AG10803 (cell line): ENCODE results near the gene PCDH9.

Experiments used
- DNase-seq: peaks from one replicate; pipeline ENCODE4 v3.0.0; 2010; ENCODE audit warnings: low read depth
- H3K4me3 ChIP-seq: 2 replicates; pipeline ENCODE4 v1.5.1; 2011; ENCODE audit warnings: mild to moderate bottlenecking, low read length, control low read depth
- CTCF ChIP-seq: conservative IDR thresholded peaks from 2 replicates; pipeline ENCODE4 v1.5.1; 2011; ENCODE audit warnings: mild to moderate bottlenecking, low read length, control low read depth, inconsistent platforms

PCDH9 gene

GRCh38 chr13:66844933-66845332 is 385.2 kb downstream of the PCDH9 start:
- no peak for TF ChIP-seq CTCF
- no peak for DNase-seq
- no peak overlapping the region for H3K4me3 ChIP-seq

DNA sequence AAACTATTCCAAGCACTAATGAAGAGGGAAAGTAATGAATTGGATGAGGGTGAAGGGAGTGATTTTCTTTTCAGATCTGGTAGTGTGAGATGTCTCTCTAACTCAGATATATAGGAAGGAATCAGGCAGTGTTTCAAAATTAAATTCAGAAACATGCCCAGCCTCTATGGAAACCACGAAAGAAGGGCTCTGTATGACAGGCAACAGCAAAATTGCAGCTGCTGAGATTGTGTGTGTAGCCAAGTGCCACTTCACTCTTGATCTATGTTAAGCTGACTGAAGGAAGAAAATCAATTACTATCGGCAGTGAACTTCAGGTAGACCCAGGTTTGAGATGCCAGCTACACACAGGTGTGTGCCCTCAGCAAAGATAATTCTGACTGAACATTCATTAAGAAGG is 387.4 kb downstream of the PCDH9 start:
- no peak for DNase-seq
- TF ChIP-seq CTCF: no peak
- no peak overlapping the region for H3K4me3 ChIP-seq

GRCh38 chr13:66840621-66841020 is 389.5 kb downstream of the PCDH9 start:
- TF ChIP-seq CTCF: no peak
- no peak for DNase-seq

DNA sequence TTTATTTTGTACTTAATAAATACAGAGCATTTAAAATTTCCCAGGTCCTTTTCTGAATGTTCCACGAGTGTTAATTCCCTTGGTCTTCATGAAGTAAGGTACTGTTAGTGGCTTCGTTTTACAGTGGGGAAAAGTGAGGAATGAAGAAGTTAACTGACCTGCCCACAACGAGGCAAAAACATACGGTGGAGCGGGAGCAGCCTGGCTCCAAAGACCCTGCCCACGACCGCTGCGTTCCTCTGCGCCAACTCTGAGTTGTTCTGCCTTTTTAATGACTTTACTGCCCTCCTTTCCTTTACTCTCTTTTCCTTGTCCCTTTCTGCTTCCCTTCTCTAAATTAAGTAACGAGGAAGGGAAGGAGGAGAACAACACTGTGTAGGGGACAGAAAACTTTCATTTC is 392.9 kb downstream of the PCDH9 start:
- no peak overlapping the region for H3K4me3 ChIP-seq
- no peak for DNase-seq
- no peak for TF ChIP-seq CTCF

More at GRCh38 chr13:66840621-66841020, 389.5 kb downstream of the PCDH9 start:
- no peak overlapping the region for H3K4me3 ChIP-seq

DNA sequence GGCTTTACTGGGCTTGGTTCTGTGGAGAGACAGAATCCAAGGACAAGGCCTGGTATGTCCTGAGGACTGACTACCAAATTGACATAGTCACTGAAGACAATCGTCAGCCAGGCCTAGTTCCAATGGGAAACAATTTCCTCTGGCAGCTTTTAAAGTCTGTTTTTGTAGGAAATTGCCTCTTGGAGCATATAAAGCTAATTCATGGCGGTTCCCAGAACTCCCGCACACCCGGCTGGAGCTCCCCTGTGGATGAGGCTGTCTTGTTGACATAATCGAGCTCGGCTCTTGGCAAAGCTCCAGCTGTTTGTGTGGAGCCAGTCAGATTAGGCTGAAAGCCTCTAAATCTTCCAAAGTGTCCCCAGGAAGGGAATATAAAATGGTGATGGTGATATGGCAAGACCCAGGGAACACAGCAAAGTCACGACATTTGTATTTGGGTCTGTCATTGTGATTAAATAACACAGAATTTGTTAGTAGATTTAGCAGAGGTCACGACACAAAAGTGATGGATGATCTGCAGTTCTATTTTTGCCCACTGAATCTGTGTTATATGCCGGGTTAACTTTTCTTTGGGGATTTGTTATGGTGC is 395.0 kb downstream of the PCDH9 start:
- no peak for DNase-seq
- no peak overlapping the region for H3K4me3 ChIP-seq
- TF ChIP-seq CTCF: no peak

DNA sequence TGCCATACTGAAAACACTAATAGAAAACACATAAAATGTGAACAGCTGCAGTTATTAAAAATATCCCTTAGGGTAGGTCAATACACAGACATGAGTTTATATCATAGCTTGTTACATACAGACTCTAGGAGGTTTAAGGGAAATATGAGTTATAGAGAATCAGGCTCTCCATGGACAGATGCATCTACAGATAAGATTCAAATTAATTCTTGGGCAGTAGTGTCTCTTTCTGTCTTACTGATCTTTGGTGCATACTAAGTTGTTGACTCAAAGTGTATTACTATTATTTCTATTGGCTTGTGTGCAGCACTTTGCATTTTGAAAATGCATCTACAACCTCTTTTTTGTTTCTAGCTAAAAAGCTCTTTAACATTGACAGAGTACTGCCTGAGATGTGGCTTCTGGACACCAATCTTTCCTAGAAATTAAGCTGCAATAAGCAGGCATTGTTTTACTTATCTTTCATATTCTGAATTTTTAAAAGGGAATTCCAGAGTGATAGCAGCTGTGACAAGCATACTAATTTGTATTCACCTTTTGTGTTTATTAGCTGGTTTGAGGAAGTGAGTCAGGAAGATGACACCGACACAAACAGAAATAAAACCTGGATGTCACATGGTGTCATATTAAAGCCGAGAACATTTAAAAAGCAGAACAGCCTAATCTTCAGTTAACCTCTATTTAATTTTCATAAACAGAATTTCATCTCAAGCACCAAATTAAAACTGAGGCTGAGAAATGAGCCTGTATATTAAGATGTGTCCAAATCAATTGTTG is 399.0 kb downstream of the PCDH9 start:
- no peak for DNase-seq
- H3K4me3 ChIP-seq: no peak overlapping the region
- TF ChIP-seq CTCF: no peak

- no peak for DNase-seq
- TF ChIP-seq CTCF: no peak
- no peak overlapping the region for H3K4me3 ChIP-seq
Observed at GRCh38 chr13:66829803-66830202, 400.3 kb downstream of the PCDH9 start.
